ENCODE results near the gene IGDCC3.

Gene IGDCC3

DNA sequence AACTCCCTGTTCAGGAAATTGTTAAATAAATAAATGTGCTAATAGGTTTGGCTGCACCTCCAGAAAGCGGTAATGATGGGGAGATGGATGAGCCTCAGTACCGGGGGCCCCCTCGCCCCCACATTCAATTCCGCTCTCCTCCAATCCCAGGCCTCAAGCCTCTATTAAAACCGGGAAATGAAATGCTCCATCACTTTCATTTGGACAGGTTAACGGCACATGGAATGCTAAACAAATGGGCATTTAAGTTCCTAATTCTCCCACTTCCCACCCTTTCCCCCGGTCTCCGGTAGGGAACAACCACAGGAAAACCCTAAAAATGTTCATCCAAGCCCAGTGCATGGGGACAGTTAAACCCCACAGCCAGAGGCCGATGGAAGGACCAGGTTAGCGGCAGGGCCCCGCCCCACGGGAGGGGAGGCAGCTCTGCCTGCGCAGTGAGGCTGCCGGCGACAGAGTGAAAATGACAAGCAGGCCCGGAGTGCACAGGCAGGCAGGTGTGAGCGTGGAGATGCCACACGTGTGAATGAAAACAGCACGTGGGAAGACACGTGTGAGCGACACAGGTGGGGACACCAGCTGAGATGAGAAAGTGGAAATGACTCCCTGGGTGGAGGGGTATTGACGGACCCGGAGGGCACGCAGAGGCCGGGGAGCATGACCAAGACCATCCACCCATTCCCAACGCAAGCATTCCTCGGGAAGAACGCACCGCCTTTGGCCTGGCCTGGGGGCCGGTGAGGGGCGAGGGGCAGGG, 45.2 kb downstream of the IGDCC3 start:
- TF ChIP-seq MYC (IDR thresholded peaks at IDR 0.05; ENCODE audit: low read depth, low read length) (no peak), POLR2A (IDR thresholded peaks at IDR 0.05; ENCODE audit: extremely low read depth, insufficient read length) (no peak)
- TF ChIP-seq, protein P1, sequence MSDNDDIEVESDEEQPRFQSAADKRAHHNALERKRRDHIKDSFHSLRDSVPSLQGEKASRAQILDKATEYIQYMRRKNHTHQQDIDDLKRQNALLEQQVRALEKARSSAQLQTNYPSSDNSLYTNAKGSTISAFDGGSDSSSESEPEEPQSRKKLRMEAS (IDR thresholded peaks at IDR 0.05; ENCODE audit: low read depth, low read length), result no peak
- TF ChIP-seq, protein P2, sequence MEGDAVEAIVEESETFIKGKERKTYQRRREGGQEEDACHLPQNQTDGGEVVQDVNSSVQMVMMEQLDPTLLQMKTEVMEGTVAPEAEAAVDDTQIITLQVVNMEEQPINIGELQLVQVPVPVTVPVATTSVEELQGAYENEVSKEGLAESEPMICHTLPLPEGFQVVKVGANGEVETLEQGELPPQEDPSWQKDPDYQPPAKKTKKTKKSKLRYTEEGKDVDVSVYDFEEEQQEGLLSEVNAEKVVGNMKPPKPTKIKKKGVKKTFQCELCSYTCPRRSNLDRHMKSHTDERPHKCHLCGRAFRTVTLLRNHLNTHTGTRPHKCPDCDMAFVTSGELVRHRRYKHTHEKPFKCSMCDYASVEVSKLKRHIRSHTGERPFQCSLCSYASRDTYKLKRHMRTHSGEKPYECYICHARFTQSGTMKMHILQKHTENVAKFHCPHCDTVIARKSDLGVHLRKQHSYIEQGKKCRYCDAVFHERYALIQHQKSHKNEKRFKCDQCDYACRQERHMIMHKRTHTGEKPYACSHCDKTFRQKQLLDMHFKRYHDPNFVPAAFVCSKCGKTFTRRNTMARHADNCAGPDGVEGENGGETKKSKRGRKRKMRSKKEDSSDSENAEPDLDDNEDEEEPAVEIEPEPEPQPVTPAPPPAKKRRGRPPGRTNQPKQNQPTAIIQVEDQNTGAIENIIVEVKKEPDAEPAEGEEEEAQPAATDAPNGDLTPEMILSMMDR (IDR thresholded peaks at IDR 0.05; ENCODE audit: low read depth, low read length), result no peak
- no peak for DNase-seq (ENCODE audit: low read depth)
- H3K4me3 ChIP-seq (ENCODE audit: low read depth, low read length), result no peak overlapping the region

DNA sequence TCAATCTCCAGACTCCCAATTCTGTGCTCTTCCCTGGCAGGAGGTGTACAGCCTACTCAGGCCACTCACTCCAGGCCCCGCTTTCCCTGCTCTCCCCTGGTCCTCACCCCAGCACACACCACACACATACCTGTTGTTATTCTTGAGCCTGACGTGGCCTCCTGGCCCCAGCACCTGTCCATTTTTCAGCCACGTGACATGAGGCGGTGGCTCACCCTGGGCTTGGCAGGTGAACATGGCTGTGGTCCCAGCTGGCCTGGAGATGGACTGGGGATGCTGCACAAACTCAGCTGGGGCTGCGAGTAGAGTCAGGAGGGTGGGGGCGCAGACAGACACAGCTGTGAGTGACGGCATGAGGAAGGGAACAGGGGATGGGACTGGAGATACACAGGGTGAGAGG, 46.0 kb downstream of the IGDCC3 start:
- DNase-seq (ENCODE audit: low read depth), result no peak
- H3K4me3 ChIP-seq (ENCODE audit: low read depth, low read length), result no peak overlapping the region
- TF ChIP-seq, protein P2 (IDR thresholded peaks at IDR 0.05; ENCODE audit: low read depth, low read length), result no peak
- TF ChIP-seq MYC (IDR thresholded peaks at IDR 0.05; ENCODE audit: low read depth, low read length), result no peak
- TF ChIP-seq, protein P1 (IDR thresholded peaks at IDR 0.05; ENCODE audit: low read depth, low read length), result no peak
- no peak for TF ChIP-seq POLR2A (IDR thresholded peaks at IDR 0.05; ENCODE audit: extremely low read depth, insufficient read length)

DNA sequence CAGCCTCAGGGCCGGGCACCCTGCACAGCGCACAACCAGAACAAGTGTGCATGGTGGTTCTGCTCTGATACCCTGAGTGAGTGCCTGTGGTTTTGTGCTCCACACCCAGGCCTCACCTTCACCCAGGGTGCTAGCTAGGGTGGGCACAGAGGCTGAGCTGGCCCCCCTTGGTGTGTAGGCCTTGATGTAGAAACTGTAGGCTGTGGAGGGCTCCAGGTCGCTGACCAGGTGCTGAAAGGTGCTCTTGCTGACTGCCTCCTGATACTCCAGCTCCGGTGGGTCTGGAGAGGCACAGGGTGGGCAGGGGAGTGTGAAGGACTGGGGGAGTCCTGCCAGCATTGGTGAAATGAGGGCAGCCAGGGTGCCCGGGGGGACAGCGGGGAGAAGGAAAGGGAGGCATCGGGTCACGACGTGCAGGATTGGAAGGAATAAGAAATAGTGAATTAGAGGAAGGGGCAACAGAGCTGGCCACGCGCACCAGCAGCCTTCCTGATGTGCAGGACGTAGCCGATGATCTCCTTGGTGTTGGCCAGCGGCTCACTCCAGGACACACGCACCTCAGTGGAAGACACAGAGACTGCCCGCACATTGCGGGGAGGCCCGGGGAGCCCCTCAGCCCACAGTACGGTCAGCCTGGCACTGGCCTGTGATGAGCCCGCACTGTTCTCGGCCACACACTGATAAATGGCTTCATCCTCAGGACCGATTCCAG, 46.7 kb downstream of the IGDCC3 start:
- H3K4me3 ChIP-seq (ENCODE audit: low read depth, low read length), result no peak overlapping the region
- TF ChIP-seq MYC (IDR thresholded peaks at IDR 0.05; ENCODE audit: low read depth, low read length) (no peak), POLR2A (IDR thresholded peaks at IDR 0.05; ENCODE audit: extremely low read depth, insufficient read length) (no peak)
- TF ChIP-seq, protein P2 (IDR thresholded peaks at IDR 0.05; ENCODE audit: low read depth, low read length), result no peak
- TF ChIP-seq, protein P1 (IDR thresholded peaks at IDR 0.05; ENCODE audit: low read depth, low read length), result no peak
- no peak for DNase-seq (ENCODE audit: low read depth)

DNA sequence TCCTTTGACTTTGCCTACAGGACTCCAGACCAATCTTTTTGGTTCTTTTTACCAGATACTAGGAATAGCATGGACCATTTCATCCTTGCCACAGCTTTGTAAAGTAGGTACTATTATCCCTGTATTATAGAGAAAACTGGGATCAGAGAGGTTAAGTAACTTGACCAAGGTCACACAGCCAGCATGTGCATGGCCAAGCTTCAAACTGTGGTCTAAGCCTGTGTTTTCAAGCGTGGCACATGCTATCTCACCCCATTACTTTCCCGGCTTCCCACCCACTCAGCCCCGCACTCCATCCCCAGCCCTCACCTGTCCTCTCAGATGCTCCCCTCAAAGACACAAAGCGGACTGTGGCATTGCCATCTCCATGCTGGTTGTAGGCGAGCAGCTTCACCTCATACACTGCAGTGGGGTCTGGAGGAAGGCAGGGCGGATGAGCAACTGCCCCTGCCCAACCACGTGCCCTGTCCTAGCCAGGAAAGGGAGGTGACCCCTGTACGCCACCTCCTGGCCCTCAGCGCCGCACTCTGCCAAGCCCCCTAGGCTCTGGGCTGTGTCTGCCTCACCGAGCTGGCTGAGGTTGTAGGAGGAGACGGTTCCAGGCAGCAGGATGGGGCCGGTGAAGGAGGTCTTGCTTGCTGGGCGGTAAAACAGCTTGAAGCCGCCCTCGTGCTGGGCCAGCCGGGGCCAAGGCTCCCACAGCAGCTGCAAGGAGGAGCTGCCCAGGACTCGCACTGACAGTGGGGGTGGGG, 47.6 kb downstream of the IGDCC3 start:
- no peak overlapping the region for H3K4me3 ChIP-seq (ENCODE audit: low read depth, low read length)
- DNase-seq (ENCODE audit: low read depth), result no peak
- TF ChIP-seq, protein P2 (IDR thresholded peaks at IDR 0.05; ENCODE audit: low read depth, low read length), result no peak
- TF ChIP-seq MYC (IDR thresholded peaks at IDR 0.05; ENCODE audit: low read depth, low read length) (no peak), POLR2A (IDR thresholded peaks at IDR 0.05; ENCODE audit: extremely low read depth, insufficient read length) (no peak)
- TF ChIP-seq, protein P1 (IDR thresholded peaks at IDR 0.05; ENCODE audit: low read depth, low read length), result no peak

DNA sequence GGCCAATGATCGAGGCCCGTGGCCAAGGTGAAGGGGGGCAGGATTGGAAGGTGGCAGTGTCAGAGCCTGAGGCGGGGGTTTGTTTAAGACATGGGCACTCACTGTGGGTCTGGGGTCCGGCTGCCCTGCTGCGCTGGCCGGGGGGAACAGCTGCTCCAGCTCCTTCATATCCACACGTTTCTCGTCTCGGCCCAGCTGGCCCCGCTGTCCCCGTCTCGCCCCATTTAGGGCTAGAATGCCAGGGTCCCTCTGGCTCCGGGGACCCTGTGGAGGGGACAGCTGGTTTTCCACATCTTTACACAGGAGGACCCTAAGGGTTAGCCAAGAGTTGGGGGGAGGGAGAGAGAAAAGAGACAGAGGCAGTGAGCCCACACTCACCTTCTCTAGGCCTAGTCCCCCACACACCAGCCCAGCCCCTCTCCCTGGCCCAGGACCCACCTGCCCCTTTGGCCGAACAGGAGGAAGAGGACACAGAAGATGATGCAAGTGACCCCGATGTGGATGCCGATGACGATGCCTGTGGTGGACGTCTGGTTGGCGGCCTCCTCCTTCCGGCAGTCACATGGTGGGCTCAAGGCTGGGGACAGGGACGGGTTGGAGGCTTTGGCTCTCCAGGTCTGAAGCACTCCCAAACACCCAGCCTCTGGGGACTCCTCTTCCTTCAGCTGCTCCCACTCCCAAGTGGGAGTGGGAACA, 48.4 kb downstream of the IGDCC3 start:
- H3K4me3 ChIP-seq (ENCODE audit: low read depth, low read length), result no peak overlapping the region
- no peak for TF ChIP-seq POLR2A (IDR thresholded peaks at IDR 0.05; ENCODE audit: extremely low read depth, insufficient read length)
- TF ChIP-seq, protein P1 (IDR thresholded peaks at IDR 0.05; ENCODE audit: low read depth, low read length), result no peak
- TF ChIP-seq, protein P2 (IDR thresholded peaks at IDR 0.05; ENCODE audit: low read depth, low read length), result no peak
- no peak for TF ChIP-seq MYC (IDR thresholded peaks at IDR 0.05; ENCODE audit: low read depth, low read length)

More for the DNA sequence above, 48.4 kb downstream of the IGDCC3 start:
- DNase-seq (ENCODE audit: low read depth), result no peak

All from NB4 (cell line).